ENCODE measurements around the gene ETV7.
A peak's percentile ranks its signal among the peaks of the same experiment; 100 is the strongest.

The ETV7 gene

GRCh38 chr6:36337814-36338213 lies 49.7 kb downstream of the ETV7 start:
- DNase-seq: no peak

GRCh38 chr6:36336779-36337241 lies 50.7 kb downstream of the ETV7 start, which contains the start of gene BNIP5:
Gene BNIP5 (minus strand): TSS chr6:36336888. CDS start chr6:36330690, 6,198 bp downstream.
- no peak for DNase-seq

GRCh38 chr6:36336208-36336710 lies 51.2 kb downstream of the ETV7 start:
- DNase-seq: no peak

- DNase-seq: no peak
These were observed 51.8 kb downstream of the ETV7 start for GRCh38 chr6:36335465-36336207.

- no peak for DNase-seq
These were observed 52.5 kb downstream of the ETV7 start for GRCh38 chr6:36334832-36335459.

- DNase-seq: peak; percentile 64
These were observed 53.3 kb downstream of the ETV7 start for GRCh38 chr6:36333931-36334725.

GRCh38 chr6:36333171-36333895 lies 54.1 kb downstream of the ETV7 start:
- DNase-seq: no peak

GRCh38 chr6:36331381-36331780 lies 56.1 kb downstream of the ETV7 start:
- DNase-seq: no peak

- no peak for DNase-seq
These were observed 57.1 kb downstream of the ETV7 start for GRCh38 chr6:36330366-36330765.

GRCh38 chr6:36329798-36330291 lies 57.6 kb downstream of the ETV7 start:
- no peak for DNase-seq

GRCh38 chr6:36328600-36328999 lies 58.9 kb downstream of the ETV7 start:
- no peak for DNase-seq

- no peak for DNase-seq
These were observed 59.6 kb downstream of the ETV7 start for GRCh38 chr6:36327919-36328236.

- DNase-seq: no peak
These were observed 60.1 kb downstream of the ETV7 start for GRCh38 chr6:36327226-36327918.

- peak; percentile 59 for DNase-seq
These were observed 61.0 kb downstream of the ETV7 start for GRCh38 chr6:36326356-36326995.

GRCh38 chr6:36324715-36325114 lies 62.8 kb downstream of the ETV7 start:
- no peak for DNase-seq

- DNase-seq: no peak
These were observed 63.3 kb downstream of the ETV7 start for GRCh38 chr6:36324191-36324590.

- DNase-seq: no peak
These were observed 64.4 kb downstream of the ETV7 start for GRCh38 chr6:36323062-36323461.

GRCh38 chr6:36322591-36322990 lies 64.9 kb downstream of the ETV7 start:
- no peak for DNase-seq

- no peak for DNase-seq
These were observed 67.0 kb downstream of the ETV7 start for GRCh38 chr6:36320475-36320874.

- DNase-seq: no peak
These were observed 67.6 kb downstream of the ETV7 start for GRCh38 chr6:36319821-36320220.

GRCh38 chr6:36319436-36319762 lies 68.1 kb downstream of the ETV7 start:
- no peak for DNase-seq
